Lower lobe of right lung (tissue), 2 donors: Measurements from ENCODE around the gene GNB1L. TPM values are rescaled to one million over a fixed set of nuclear protein-coding genes. Genes with fewer than 3 reads are reported as not detected.
A peak's percentile ranks its signal among the peaks of the same experiment; 100 is the strongest.
"Not testable (repeated sequence)": the region's sequence is repeated elsewhere in the genome, so short reads cannot be mapped to it uniquely, and the experiment has no call there.

Experiments
- ATAC-seq, 2 donors: fragments of 200-7000 bp; cut with Tn5 transposase; one replicate each; pipeline ENCODE4 v1.9.1; 2020 to 2022; ENCODE audit warnings: mild to moderate bottlenecking in 2 of 2, moderate library complexity in 2 of 2
- DNase-seq: peaks from one replicate; pipeline ENCODE4 v3.0.0-alpha.2; 2020
- H3K27ac ChIP-seq: fragments of 200-600 bp; one replicate; pipeline ENCODE4 v1.8.0; 2022
- H3K27me3 ChIP-seq: fragments of 200-600 bp; one replicate; pipeline ENCODE4 v1.8.0; 2022; ENCODE audit warnings: low read depth
- H3K36me3 ChIP-seq: fragments of 200-600 bp; one replicate; pipeline ENCODE4 v1.8.0; 2022; ENCODE audit warnings: mild to moderate bottlenecking
- H3K4me1 ChIP-seq: fragments of 200-600 bp; one replicate; pipeline ENCODE4 v1.8.0; 2022
- H3K4me3 ChIP-seq: fragments of 200-600 bp; one replicate; pipeline ENCODE4 v1.8.0; 2022; ENCODE audit warnings: mild to moderate bottlenecking
- H3K9me3 ChIP-seq: fragments of 200-600 bp; one replicate; pipeline ENCODE4 v1.8.0; 2022
- intact Hi-C: fragments of 100-400 bp; cut with DNase I; formaldehyde crosslinking; loops from one replicate; pipeline ENCODE4 v1.11.0; 2022
- total RNA-seq: library from RNA; stranded (reverse); fragmentation: NEBNext Ultra II Directional; extraction: Animal tissue kit (Norgen Biotek cat#: 25700); gene quantifications from one replicate; pipeline ENCODE4 v1.2.1, GENCODE V29; 2021
- TF ChIP-seq, protein P1 (sequence below): fragments of 200-600 bp; IDR thresholded peaks from one replicate; pipeline ENCODE4 v1.8.0; 2022; ENCODE audit warnings: antibody characterized with exemption, mild to moderate bottlenecking
- donor health status: DM: no; HTN: yes; CAD: no; lungs with severe emphysema.

GNB1L gene
- total RNA-seq, 1 donor from 2014 or later: 6.0 TPM

DNA sequence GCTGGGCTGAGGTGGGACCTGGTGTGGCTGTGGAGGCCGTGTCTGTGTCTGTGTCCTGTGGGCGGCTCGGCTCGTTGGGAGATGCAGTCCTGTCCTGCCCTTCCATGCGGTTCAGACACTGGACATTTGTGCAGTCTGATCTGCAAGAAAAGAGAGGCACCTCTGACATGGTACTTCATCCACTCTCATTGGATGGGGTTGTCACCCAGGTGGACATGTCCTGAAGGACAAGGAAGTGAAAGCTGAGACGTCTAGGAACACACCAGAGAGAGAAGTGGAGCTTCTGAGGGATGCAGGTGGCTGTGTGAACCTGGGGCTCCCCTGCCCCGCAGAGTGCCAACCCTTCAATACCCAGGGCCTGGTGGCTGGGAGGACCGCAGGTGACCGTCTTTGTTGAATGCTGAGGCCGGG, 75.7 kb downstream of the GNB1L start:
- DNase-seq (no peak), ATAC-seq (no peak)
- Histone ChIP-seq H3K27me3 (peaks cover 30% of the 10 kb centered on the region), H3K9me3 (no peaks in the 10 kb centered on the region), H3K27ac (no peak overlapping the region), H3K4me1 (no peaks in the 10 kb centered on the region), H3K36me3 (no peaks in the 10 kb centered on the region), H3K4me3 (no peak overlapping the region)
- intact Hi-C loops: no loop called here
- TF ChIP-seq, protein P1, sequence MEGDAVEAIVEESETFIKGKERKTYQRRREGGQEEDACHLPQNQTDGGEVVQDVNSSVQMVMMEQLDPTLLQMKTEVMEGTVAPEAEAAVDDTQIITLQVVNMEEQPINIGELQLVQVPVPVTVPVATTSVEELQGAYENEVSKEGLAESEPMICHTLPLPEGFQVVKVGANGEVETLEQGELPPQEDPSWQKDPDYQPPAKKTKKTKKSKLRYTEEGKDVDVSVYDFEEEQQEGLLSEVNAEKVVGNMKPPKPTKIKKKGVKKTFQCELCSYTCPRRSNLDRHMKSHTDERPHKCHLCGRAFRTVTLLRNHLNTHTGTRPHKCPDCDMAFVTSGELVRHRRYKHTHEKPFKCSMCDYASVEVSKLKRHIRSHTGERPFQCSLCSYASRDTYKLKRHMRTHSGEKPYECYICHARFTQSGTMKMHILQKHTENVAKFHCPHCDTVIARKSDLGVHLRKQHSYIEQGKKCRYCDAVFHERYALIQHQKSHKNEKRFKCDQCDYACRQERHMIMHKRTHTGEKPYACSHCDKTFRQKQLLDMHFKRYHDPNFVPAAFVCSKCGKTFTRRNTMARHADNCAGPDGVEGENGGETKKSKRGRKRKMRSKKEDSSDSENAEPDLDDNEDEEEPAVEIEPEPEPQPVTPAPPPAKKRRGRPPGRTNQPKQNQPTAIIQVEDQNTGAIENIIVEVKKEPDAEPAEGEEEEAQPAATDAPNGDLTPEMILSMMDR: no peak

DNA sequence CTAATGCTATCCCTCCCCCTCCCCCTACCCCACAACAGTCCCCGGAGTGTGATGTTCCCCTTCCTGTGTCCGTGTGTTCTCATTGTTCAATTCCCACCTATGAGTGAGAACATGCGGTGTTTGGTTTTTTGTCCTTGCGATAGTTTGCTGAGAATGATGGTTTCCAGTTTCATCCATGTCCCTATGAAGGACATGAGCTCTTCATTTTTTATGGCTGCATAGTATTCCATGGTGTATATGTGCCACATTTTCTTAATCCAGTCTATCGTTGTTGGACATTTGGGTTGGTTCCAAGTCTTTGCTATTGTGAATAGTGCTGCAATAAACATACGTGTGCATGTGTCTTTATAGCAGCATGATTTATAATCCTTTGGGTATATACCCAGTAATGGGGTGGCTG, 77.5 kb downstream of the GNB1L start:
- intact Hi-C loops, DNase-seq, H3K36me3 ChIP-seq, H3K9me3 ChIP-seq, ATAC-seq, H3K4me3 ChIP-seq, H3K27ac ChIP-seq, H3K4me1 ChIP-seq: not testable (repeated sequence)
- peaks cover 36% of the 10 kb centered on the region for H3K27me3 ChIP-seq

DNA sequence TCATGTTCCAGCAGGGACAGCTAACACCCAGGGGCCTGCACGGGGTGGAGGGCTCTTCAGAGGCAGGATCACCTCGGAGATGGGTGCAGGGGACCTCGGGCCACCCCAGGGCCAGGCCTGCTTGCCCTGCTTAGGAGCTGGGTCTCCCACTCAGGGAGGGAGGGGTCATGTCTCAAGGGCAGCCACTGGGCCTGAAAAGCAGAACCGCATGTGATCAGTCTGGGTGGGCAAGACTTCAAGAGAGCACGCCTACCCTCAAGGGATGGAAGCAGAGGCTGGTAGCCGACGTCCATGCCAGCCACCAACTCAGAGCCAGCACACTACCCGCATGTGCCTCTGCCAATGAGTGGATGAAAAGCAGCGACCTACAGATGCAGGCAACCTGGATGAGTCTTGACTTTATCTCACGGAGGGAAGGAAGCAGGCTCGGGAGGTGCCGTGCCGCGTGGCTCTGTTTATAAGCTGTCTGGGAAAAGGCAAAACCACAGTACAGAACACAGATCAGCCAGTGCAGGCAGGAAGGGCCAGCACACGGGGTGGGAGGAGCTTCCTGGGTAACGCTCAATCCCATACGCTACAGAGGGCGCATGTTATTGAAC, 78.1 kb downstream of the GNB1L start:
- no peaks in the 10 kb centered on the region for H3K36me3 ChIP-seq
- H3K27me3 ChIP-seq: peaks cover 43% of the 10 kb centered on the region
- no peaks in the 10 kb centered on the region for H3K9me3 ChIP-seq
- TF ChIP-seq, protein P1: no peak
- no peak overlapping the region for H3K27ac ChIP-seq
- H3K4me1 ChIP-seq: no peaks in the 10 kb centered on the region
- no peak for DNase-seq
- H3K4me3 ChIP-seq: no peak overlapping the region
- peak; percentile 20 to 31 for ATAC-seq
- intact Hi-C loops: no loop called here

DNA sequence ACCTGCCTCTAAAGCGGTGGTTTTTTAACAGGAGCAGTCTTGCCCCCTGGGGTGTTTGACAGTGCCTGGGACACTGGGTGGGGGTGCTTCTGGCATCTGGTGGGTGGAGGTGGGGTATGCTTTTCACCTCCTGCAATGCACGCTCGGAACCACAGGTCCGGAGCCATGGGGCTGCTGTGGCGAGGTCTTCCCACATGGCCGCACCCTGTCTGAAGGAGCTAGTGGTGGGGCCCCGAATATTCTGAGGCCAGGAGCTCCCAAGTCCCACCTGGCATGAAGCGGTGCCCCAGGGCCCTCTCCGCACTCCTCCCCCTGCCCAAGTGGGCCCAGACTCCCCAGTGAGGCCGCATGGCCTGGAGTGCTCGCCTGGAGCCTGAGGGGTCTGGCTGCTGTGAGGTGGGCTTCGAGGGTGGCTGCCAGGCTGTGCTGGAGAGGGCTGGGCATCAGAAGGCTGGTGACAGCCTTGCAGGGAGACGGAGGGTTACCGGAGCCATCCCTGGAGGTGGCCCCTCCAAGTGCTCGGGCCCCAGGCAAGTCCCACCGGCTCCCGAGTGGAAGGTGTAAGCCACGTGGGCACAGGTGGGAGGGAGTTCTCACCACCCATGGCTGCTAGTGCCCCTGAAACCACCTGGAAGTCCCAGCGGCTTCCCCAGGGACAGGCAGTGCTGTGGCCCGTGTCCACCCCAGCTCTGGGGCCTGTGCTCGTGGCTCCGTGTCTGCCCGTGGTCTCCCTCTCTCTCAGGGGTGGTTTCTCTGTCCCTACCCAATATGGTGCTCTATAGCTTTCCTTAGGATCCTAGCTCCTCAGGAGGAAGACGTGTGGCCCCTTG, 79.0 kb downstream of the GNB1L start:
- ATAC-seq (peak in 1 of 2 donors; percentile 5), DNase-seq (no peak)
- Histone ChIP-seq H3K9me3 (no peaks in the 10 kb centered on the region), H3K27ac (no peak overlapping the region), H3K4me3 (no peak overlapping the region), H3K4me1 (no peaks in the 10 kb centered on the region), H3K27me3 (peaks cover 51% of the 10 kb centered on the region), H3K36me3 (no peaks in the 10 kb centered on the region)
- TF ChIP-seq, protein P1: no peak
- intact Hi-C loops: no loop called here

DNA sequence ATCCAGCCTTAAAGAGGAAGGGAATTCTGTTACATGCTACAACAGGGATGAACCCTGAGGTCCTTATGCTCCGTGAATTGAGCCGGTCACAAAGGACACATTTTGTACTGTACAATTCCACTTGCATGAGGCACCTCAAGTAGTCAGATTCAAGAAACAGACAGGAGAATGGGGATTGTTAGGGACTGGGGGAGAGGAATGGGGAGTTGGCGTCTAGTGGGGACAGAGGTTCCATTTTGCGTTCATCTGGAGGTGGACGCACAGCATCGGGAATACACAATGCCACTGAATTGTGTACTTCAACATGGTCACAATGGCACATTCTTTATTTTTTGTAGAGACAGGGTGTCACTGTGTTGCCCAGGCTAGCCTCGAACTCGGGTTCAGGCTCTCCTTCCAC, 80.0 kb downstream of the GNB1L start:
- no peak for DNase-seq

More for the DNA sequence above, 80.0 kb downstream of the GNB1L start:
- intact Hi-C loops: no loop called here
- peaks cover 62% of the 10 kb centered on the region for H3K27me3 ChIP-seq
- H3K9me3 ChIP-seq: no peaks in the 10 kb centered on the region
- ATAC-seq: no peak
- no peaks in the 10 kb centered on the region for H3K4me1 ChIP-seq
- no peak overlapping the region for H3K27ac ChIP-seq
- TF ChIP-seq, protein P1: no peak
- H3K4me3 ChIP-seq: no peak overlapping the region
- no peaks in the 10 kb centered on the region for H3K36me3 ChIP-seq
